ENCODE measurements around the gene FGD5. TPM values are rescaled to one million over a fixed set of nuclear protein-coding genes. Genes with fewer than 3 reads are reported as not detected.

The FGD5 gene
- polyA plus RNA-seq, 3 donors from 2014 or later, result not detected

- H3K27me3 Mint-ChIP-seq (ENCODE audit: low read depth in 3 of 3), result peaks cover under 1 to 8% (median 5%) of the 10 kb centered on the region in 3 donors
- H3K27ac Mint-ChIP-seq, result no peak overlapping the region
- no peaks in the 10 kb centered on the region for H3K4me1 Mint-ChIP-seq
- no peaks in the 10 kb centered on the region for H3K9me3 Mint-ChIP-seq
- DNase-seq, result no peak
- no peak overlapping the region for H3K4me3 Mint-ChIP-seq
- no peaks in the 10 kb centered on the region for H3K36me3 Mint-ChIP-seq
These were observed 18.6 kb downstream of the FGD5 start for GRCh38 chr3:14837186-14837877.

- Mint-ChIP-seq H3K27me3 (ENCODE audit: low read depth in 3 of 3) (peaks cover 2 to 9% (median 5%) of the 10 kb centered on the region in 3 donors), H3K4me3 (no peak overlapping the region), H3K36me3 (no peaks in the 10 kb centered on the region), H3K9me3 (no peaks in the 10 kb centered on the region), H3K27ac (no peak overlapping the region), H3K4me1 (no peaks in the 10 kb centered on the region)
- no peak for DNase-seq
These were observed 19.1 kb downstream of the FGD5 start for GRCh38 chr3:14837878-14838258.

- H3K27me3 Mint-ChIP-seq (ENCODE audit: low read depth in 3 of 3), result peaks cover 2 to 6% (median 5%) of the 10 kb centered on the region in 3 donors
- no peaks in the 10 kb centered on the region for H3K36me3 Mint-ChIP-seq
- H3K27ac Mint-ChIP-seq, result no peak overlapping the region
- H3K4me3 Mint-ChIP-seq, result no peak overlapping the region
- DNase-seq, result no peak
- no peaks in the 10 kb centered on the region for H3K9me3 Mint-ChIP-seq
- no peaks in the 10 kb centered on the region for H3K4me1 Mint-ChIP-seq
These were observed 20.5 kb downstream of the FGD5 start for GRCh38 chr3:14839236-14839635.

GRCh38 chr3:14841836-14842235 is 23.1 kb downstream of the FGD5 start:
- Mint-ChIP-seq H3K9me3 (no peaks in the 10 kb centered on the region), H3K4me1 (no peaks in the 10 kb centered on the region), H3K27ac (no peak overlapping the region), H3K27me3 (ENCODE audit: low read depth in 3 of 3) (peaks cover 1 to 4% (median 2%) of the 10 kb centered on the region in 3 donors), H3K4me3 (no peak overlapping the region), H3K36me3 (no peaks in the 10 kb centered on the region)
- no peak for DNase-seq

GRCh38 chr3:14842277-14842676 is 23.5 kb downstream of the FGD5 start:
- Mint-ChIP-seq H3K4me1 (no peaks in the 10 kb centered on the region), H3K27me3 (ENCODE audit: low read depth in 3 of 3) (peaks cover 3 to 4% (median 4%) of the 10 kb centered on the region in 3 donors), H3K4me3 (no peak overlapping the region), H3K9me3 (no peaks in the 10 kb centered on the region), H3K27ac (no peak overlapping the region), H3K36me3 (no peaks in the 10 kb centered on the region)
- DNase-seq, result no peak

- Mint-ChIP-seq H3K27me3 (ENCODE audit: low read depth in 3 of 3) (peaks cover 5 to 6% (median 6%) of the 10 kb centered on the region in 3 donors), H3K4me1 (no peaks in the 10 kb centered on the region), H3K36me3 (no peaks in the 10 kb centered on the region), H3K27ac (no peak overlapping the region), H3K9me3 (no peaks in the 10 kb centered on the region), H3K4me3 (no peak overlapping the region)
- DNase-seq, result no peak
These were observed 24.6 kb downstream of the FGD5 start for GRCh38 chr3:14843321-14843720.

GRCh38 chr3:14844386-14845170 is 25.8 kb downstream of the FGD5 start:
- DNase-seq, result no peak
- Mint-ChIP-seq H3K4me3 (no peak overlapping the region), H3K27ac (no peak overlapping the region), H3K4me1 (no peaks in the 10 kb centered on the region), H3K27me3 (ENCODE audit: low read depth in 3 of 3) (peaks cover 5 to 7% (median 6%) of the 10 kb centered on the region in 3 donors), H3K36me3 (no peaks in the 10 kb centered on the region), H3K9me3 (no peaks in the 10 kb centered on the region)

- H3K4me1 Mint-ChIP-seq, result no peaks in the 10 kb centered on the region
- no peaks in the 10 kb centered on the region for H3K36me3 Mint-ChIP-seq
- H3K27ac Mint-ChIP-seq, result no peak overlapping the region
- no peak overlapping the region for H3K4me3 Mint-ChIP-seq
- no peak for DNase-seq
- peaks cover 5 to 9% (median 6%) of the 10 kb centered on the region in 3 donors for H3K27me3 Mint-ChIP-seq (ENCODE audit: low read depth in 3 of 3)
- no peaks in the 10 kb centered on the region for H3K9me3 Mint-ChIP-seq
These were observed 26.4 kb downstream of the FGD5 start for GRCh38 chr3:14845180-14845579.

GRCh38 chr3:14845826-14846225 is 27.1 kb downstream of the FGD5 start:
- H3K9me3 Mint-ChIP-seq, result no peaks in the 10 kb centered on the region
- H3K36me3 Mint-ChIP-seq, result no peaks in the 10 kb centered on the region
- no peaks in the 10 kb centered on the region for H3K4me1 Mint-ChIP-seq
- DNase-seq, result no peak
- no peak overlapping the region for H3K4me3 Mint-ChIP-seq
- H3K27ac Mint-ChIP-seq, result no peak overlapping the region
- peaks cover 5 to 7% (median 6%) of the 10 kb centered on the region in 3 donors for H3K27me3 Mint-ChIP-seq (ENCODE audit: low read depth in 3 of 3)

GRCh38 chr3:14846226-14846880 is 27.6 kb downstream of the FGD5 start:
- no peaks in the 10 kb centered on the region for H3K36me3 Mint-ChIP-seq

GRCh38 chr3:14847613-14848541 is 29.1 kb downstream of the FGD5 start:
- peaks cover 4 to 7% (median 5%) of the 10 kb centered on the region in 3 donors for H3K27me3 Mint-ChIP-seq (ENCODE audit: low read depth in 3 of 3)
- no peaks in the 10 kb centered on the region for H3K36me3 Mint-ChIP-seq
- no peak for DNase-seq
- H3K9me3 Mint-ChIP-seq, result no peaks in the 10 kb centered on the region
- no peaks in the 10 kb centered on the region for H3K4me1 Mint-ChIP-seq
- peak overlapping the region in 1 of 6 donors; percentile 13 for H3K27ac Mint-ChIP-seq
- no peak overlapping the region for H3K4me3 Mint-ChIP-seq

More at GRCh38 chr3:14846226-14846880, 27.6 kb downstream of the FGD5 start:
- peaks cover 5 to 7% (median 6%) of the 10 kb centered on the region in 3 donors for H3K27me3 Mint-ChIP-seq (ENCODE audit: low read depth in 3 of 3)
- H3K9me3 Mint-ChIP-seq, result no peaks in the 10 kb centered on the region
- no peak for DNase-seq
- H3K4me3 Mint-ChIP-seq, result no peak overlapping the region
- H3K4me1 Mint-ChIP-seq, result no peaks in the 10 kb centered on the region
- H3K27ac Mint-ChIP-seq, result no peak overlapping the region

- no peaks in the 10 kb centered on the region for H3K36me3 Mint-ChIP-seq
- DNase-seq, result no peak
- no peak overlapping the region for H3K4me3 Mint-ChIP-seq
- no peaks in the 10 kb centered on the region for H3K9me3 Mint-ChIP-seq
- H3K27ac Mint-ChIP-seq, result no peak overlapping the region
- H3K27me3 Mint-ChIP-seq (ENCODE audit: low read depth in 3 of 3), result peaks cover 4 to 10% (median 5%) of the 10 kb centered on the region in 3 donors
- H3K4me1 Mint-ChIP-seq, result no peaks in the 10 kb centered on the region
These were observed 30.1 kb downstream of the FGD5 start for GRCh38 chr3:14848906-14849305.

GRCh38 chr3:14849638-14850230 is 31.0 kb downstream of the FGD5 start:
- no peaks in the 10 kb centered on the region for H3K4me1 Mint-ChIP-seq
- no peaks in the 10 kb centered on the region for H3K9me3 Mint-ChIP-seq
- DNase-seq, result no peak
- no peak overlapping the region for H3K27ac Mint-ChIP-seq
- no peak overlapping the region for H3K4me3 Mint-ChIP-seq
- peaks cover 4 to 10% (median 5%) of the 10 kb centered on the region in 3 donors for H3K27me3 Mint-ChIP-seq (ENCODE audit: low read depth in 3 of 3)
- no peaks in the 10 kb centered on the region for H3K36me3 Mint-ChIP-seq

All from immature natural killer cell (primary cell).